ENCODE results near the gene TEX14. TPM values are rescaled to one million over a fixed set of nuclear protein-coding genes. Genes with fewer than 3 reads are reported as not detected.
"Not testable (repeated sequence)": the region's sequence is repeated elsewhere in the genome, so short reads cannot be mapped to it uniquely, and the experiment has no call there.

The TEX14 gene
- total RNA-seq, 1 donor from 2014 or later = 0.07 TPM

GRCh38 chr17:58660621-58661020 lies 31.2 kb downstream of the TEX14 start:
- peak overlapping the region; percentile 73 for H3K4me3 Mint-ChIP-seq
- peaks cover 20% of the 10 kb centered on the region for H3K4me1 Mint-ChIP-seq
- H3K36me3 Mint-ChIP-seq (ENCODE audit: low read depth) = peaks cover 5% of the 10 kb centered on the region
- no peaks in the 10 kb centered on the region for H3K9me3 Mint-ChIP-seq
- intact Hi-C loops (cut with micrococcal nuclease) = no loop called here
- no peak for DNase-seq
- H3K27me3 Mint-ChIP-seq = peaks cover 13% of the 10 kb centered on the region
- H3K27ac Mint-ChIP-seq = no peak overlapping the region

- Mint-ChIP-seq H3K27ac (peak overlapping the region; percentile 99), H3K4me1 (peaks cover 20% of the 10 kb centered on the region), H3K27me3 (peaks cover 13% of the 10 kb centered on the region), H3K4me3 (peak overlapping the region; percentile 78)
- H3K9me3 Mint-ChIP-seq; DNase-seq; H3K36me3 Mint-ChIP-seq (ENCODE audit: low read depth): not testable (repeated sequence)
- intact Hi-C loops (cut with micrococcal nuclease) = loop anchor here (1.0 to 2.0 kb wide), 6 partner anchors 27 to 346 kb away; partner anchors contain the start of genes RAD51C and TEX14
Measured at GRCh38 chr17:58659714-58660084, 32.1 kb downstream of the TEX14 start.

- intact Hi-C loops (cut with micrococcal nuclease) = loop anchor here (1.0 to 2.0 kb wide), 6 partner anchors 27 to 346 kb away; partner anchors contain the start of genes RAD51C and TEX14
- Mint-ChIP-seq H3K4me1 (peaks cover 20% of the 10 kb centered on the region), H3K27me3 (peaks cover 13% of the 10 kb centered on the region), H3K36me3 (ENCODE audit: low read depth) (peaks cover 5% of the 10 kb centered on the region), H3K4me3 (peak overlapping the region; percentile 78), H3K9me3 (no peaks in the 10 kb centered on the region), H3K27ac (peak overlapping the region; percentile 99)
- DNase-seq = peak; percentile 94
Measured at GRCh38 chr17:58658804-58659713, 32.8 kb downstream of the TEX14 start.

GRCh38 chr17:58657962-58658803 lies 33.7 kb downstream of the TEX14 start:
- H3K4me3 Mint-ChIP-seq = peak overlapping the region; percentile 78
- H3K27ac Mint-ChIP-seq = peak overlapping the region; percentile 99
- intact Hi-C loops (cut with micrococcal nuclease) = loop anchor here (2.0 kb wide), 1 partner anchor 45 kb away; no protein-coding TSS in a partner anchor
- DNase-seq = peak; percentile 68
- H3K9me3 Mint-ChIP-seq; H3K36me3 Mint-ChIP-seq (ENCODE audit: low read depth): not testable (repeated sequence)
- H3K27me3 Mint-ChIP-seq = peaks cover 13% of the 10 kb centered on the region
- peaks cover 20% of the 10 kb centered on the region for H3K4me1 Mint-ChIP-seq

GRCh38 chr17:58648236-58648635 lies 43.6 kb downstream of the TEX14 start:
- intact Hi-C loops (cut with micrococcal nuclease) = no loop called here
- Mint-ChIP-seq H3K9me3 (no peaks in the 10 kb centered on the region), H3K36me3 (ENCODE audit: low read depth) (no peaks in the 10 kb centered on the region), H3K4me3 (no peak overlapping the region), H3K27ac (no peak overlapping the region), H3K27me3 (peaks cover 2% of the 10 kb centered on the region), H3K4me1 (no peaks in the 10 kb centered on the region)
- no peak for DNase-seq

- Mint-ChIP-seq H3K27me3 (no peaks in the 10 kb centered on the region), H3K27ac (no peak overlapping the region)
Measured at GRCh38 chr17:58643147-58643546, 48.7 kb downstream of the TEX14 start.

GRCh38 chr17:58641887-58642311 lies 49.9 kb downstream of the TEX14 start:
- intact Hi-C loops (cut with micrococcal nuclease) = no loop called here
- Mint-ChIP-seq H3K9me3 (no peaks in the 10 kb centered on the region), H3K36me3 (ENCODE audit: low read depth) (no peaks in the 10 kb centered on the region), H3K27ac (no peak overlapping the region), H3K27me3 (no peaks in the 10 kb centered on the region), H3K4me3 (no peak overlapping the region), H3K4me1 (no peaks in the 10 kb centered on the region)
- DNase-seq = no peak

More at GRCh38 chr17:58643147-58643546, 48.7 kb downstream of the TEX14 start:
- intact Hi-C loops (cut with micrococcal nuclease) = no loop called here
- H3K36me3 Mint-ChIP-seq (ENCODE audit: low read depth) = no peaks in the 10 kb centered on the region
- no peak for DNase-seq
- no peaks in the 10 kb centered on the region for H3K9me3 Mint-ChIP-seq
- no peak overlapping the region for H3K4me3 Mint-ChIP-seq
- H3K4me1 Mint-ChIP-seq = no peaks in the 10 kb centered on the region

GRCh38 chr17:58640202-58640601 lies 51.6 kb downstream of the TEX14 start:
- no peak overlapping the region for H3K27ac Mint-ChIP-seq
- intact Hi-C loops (cut with micrococcal nuclease) = no loop called here
- H3K27me3 Mint-ChIP-seq = peaks cover 2% of the 10 kb centered on the region
- no peak for DNase-seq
- H3K4me1 Mint-ChIP-seq = no peaks in the 10 kb centered on the region
- no peak overlapping the region for H3K4me3 Mint-ChIP-seq
- H3K9me3 Mint-ChIP-seq = no peaks in the 10 kb centered on the region
- no peaks in the 10 kb centered on the region for H3K36me3 Mint-ChIP-seq (ENCODE audit: low read depth)

- peaks cover 2% of the 10 kb centered on the region for H3K27me3 Mint-ChIP-seq
- intact Hi-C loops (cut with micrococcal nuclease) = no loop called here
- H3K9me3 Mint-ChIP-seq = no peaks in the 10 kb centered on the region
- H3K4me1 Mint-ChIP-seq = no peaks in the 10 kb centered on the region
- H3K36me3 Mint-ChIP-seq (ENCODE audit: low read depth) = no peaks in the 10 kb centered on the region
- no peak overlapping the region for H3K4me3 Mint-ChIP-seq
- H3K27ac Mint-ChIP-seq = no peak overlapping the region
- DNase-seq = no peak
Measured at GRCh38 chr17:58639681-58640080, 52.2 kb downstream of the TEX14 start.

- intact Hi-C loops (cut with micrococcal nuclease) = no loop called here
- Mint-ChIP-seq H3K4me1 (peaks cover 2% of the 10 kb centered on the region), H3K9me3 (no peaks in the 10 kb centered on the region), H3K36me3 (ENCODE audit: low read depth) (no peaks in the 10 kb centered on the region), H3K27ac (no peak overlapping the region), H3K27me3 (peaks cover 2% of the 10 kb centered on the region), H3K4me3 (no peak overlapping the region)
- no peak for DNase-seq
Measured at GRCh38 chr17:58637011-58637570, 54.8 kb downstream of the TEX14 start.

GRCh38 chr17:58632324-58633314 lies 59.2 kb downstream of the TEX14 start:
- peak overlapping the region; percentile 43 for H3K27ac Mint-ChIP-seq
- peak overlapping the region; percentile 5 for H3K4me3 Mint-ChIP-seq
- peaks cover 2% of the 10 kb centered on the region for H3K4me1 Mint-ChIP-seq
- H3K36me3 Mint-ChIP-seq (ENCODE audit: low read depth) = no peaks in the 10 kb centered on the region
- intact Hi-C loops (cut with micrococcal nuclease) = loop anchor here (1.0 to 5.0 kb wide), 2 partner anchors 27 to 295 kb away; no protein-coding TSS in a partner anchor
- DNase-seq = peak; percentile 66
- H3K27me3 Mint-ChIP-seq = peaks cover 2% of the 10 kb centered on the region
- no peaks in the 10 kb centered on the region for H3K9me3 Mint-ChIP-seq

GRCh38 chr17:58631523-58632323 lies 60.1 kb downstream of the TEX14 start:
- Mint-ChIP-seq H3K9me3 (no peaks in the 10 kb centered on the region), H3K36me3 (ENCODE audit: low read depth) (no peaks in the 10 kb centered on the region), H3K27ac (no peak overlapping the region), H3K4me3 (no peak overlapping the region), H3K4me1 (peaks cover 2% of the 10 kb centered on the region), H3K27me3 (peaks cover 4% of the 10 kb centered on the region)
- intact Hi-C loops (cut with micrococcal nuclease) = loop anchor here (1.0 to 5.0 kb wide), 7 partner anchors 28 to 475 kb away; partner anchors contain the start of genes RAD51C, TEX14 and TRIM37
- DNase-seq = peak; percentile 99
